GM12878 (cell line): ENCODE data around the gene DBNDD2. TPM values are rescaled to one million over a fixed set of nuclear protein-coding genes. Genes with fewer than 3 reads are reported as not detected.

ENCODE experiments used
- ATAC-seq: fragments of 200-7000 bp; cut with Tn5 transposase; 3 replicates; pipeline ENCODE4 v1.9.1; 2020; ENCODE audit warnings: mild to moderate bottlenecking, moderate library complexity
- BruUV-seq: library from RNA; stranded (reverse); fragments of 400-500 nt; replicated peaks from 2 replicates; lab custom pipeline; 2021; lab: Mats Ljungman, UMichigan
- CTCF ChIA-PET: fragments of 300-600 bp; sonication (Branson Sonifier 250); formaldehyde crosslinking; extraction: SDS; loops from one replicate; lab custom pipeline; 2021; ENCODE audit warnings: inconsistent platforms; lab: Yijun Ruan, JAX
- POLR2A ChIA-PET: fragments of 350-600 bp; formaldehyde crosslinking; extraction: SDS; loops from one replicate; lab custom pipeline; 2021; ENCODE audit warnings: inconsistent platforms; lab: Charles Lee
- RAD21 ChIA-PET: fragments of 300-600 bp; sonication (Branson Sonifier 250); formaldehyde crosslinking; loops from one replicate; lab custom pipeline; 2023; ENCODE audit warnings: antibody characterized with exemption; ENCODE audit not compliant: unreplicated experiment; lab: Charles Lee
- SMC1A ChIA-PET: fragments of 300-600 bp; sonication (Branson Sonifier 250); formaldehyde crosslinking; loops from one replicate; lab custom pipeline; 2023; ENCODE audit not compliant: unreplicated experiment, uncharacterized antibody; lab: Charles Lee
- DNase-seq: peaks from one replicate; pipeline ENCODE4 v3.0.0-alpha.2; 2011; ENCODE audit warnings: low read depth, low spot score
- FAIRE-seq: peaks from 3 replicates; lab custom pipeline; 2011; peaks lifted over from hg19 to GRCh38; lab: Jason Lieb, UNC
- H2AFZ ChIP-seq: 2 replicates; pipeline ENCODE4 v1.6.0; 2011; ENCODE audit warnings: low read depth, low read length, control low read depth; ENCODE audit not compliant: control insufficient read depth
- H3K27ac ChIP-seq: 2 replicates; pipeline ENCODE4 v1.5.1; 2011; ENCODE audit warnings: control low read depth; ENCODE audit not compliant: control insufficient read depth, insufficient read depth
- H3K27me3 ChIP-seq, 2 experiments: replicated peaks in 1 of 2; 2 replicates each; pipeline versions ENCODE4 v1.6.0 to v1.6.1; 2011; ENCODE audit warnings: low read length in 1 of 2; ENCODE audit not compliant: control insufficient read depth in 2 of 2, insufficient read depth in 2 of 2
- H3K36me3 ChIP-seq, 2 experiments: 2 replicates each; pipeline ENCODE4 v1.5.1; 2011; ENCODE audit warnings: low read length in 1 of 2; ENCODE audit not compliant: control insufficient read depth in 2 of 2, insufficient read depth in 2 of 2
- H3K4me1 ChIP-seq: 2 replicates; pipeline ENCODE4 v1.6.1; 2011; ENCODE audit warnings: mild to moderate bottlenecking, low read length, moderate library complexity, mixed read lengths; ENCODE audit not compliant: control insufficient read depth, insufficient read depth
- H3K4me2 ChIP-seq: 2 replicates; pipeline ENCODE4 v1.6.0; 2011; ENCODE audit warnings: control low read depth; ENCODE audit not compliant: control insufficient read depth, insufficient read depth
- H3K4me3 ChIP-seq: fragments of 200-600 bp; sonication (generic); 2 replicates; pipeline ENCODE4 v1.5.1; 2016
- H3K79me2 ChIP-seq: 2 replicates; pipeline ENCODE4 v1.6.0; 2011; ENCODE audit warnings: low read length; ENCODE audit not compliant: control insufficient read depth, insufficient read depth
- H3K9ac ChIP-seq: 2 replicates; pipeline ENCODE4 v1.8.0; 2011; ENCODE audit warnings: low read length, control low read depth, mixed read lengths; ENCODE audit not compliant: control insufficient read depth, insufficient read depth
- H3K9me3 ChIP-seq: replicated peaks from 3 replicates; pipeline ENCODE4 v1.5.1; 2011; ENCODE audit warnings: mild to moderate bottlenecking, low read length; ENCODE audit not compliant: control insufficient read depth, insufficient read depth
- H4K20me1 ChIP-seq: 2 replicates; pipeline ENCODE4 v1.6.0; 2011; ENCODE audit not compliant: control insufficient read depth, insufficient read depth
- CBFB ChIP-seq: IDR thresholded peaks from 2 replicates; pipeline ENCODE4 v1.6.1; 2016; ENCODE audit warnings: antibody characterized with exemption, low read depth
- CBX3 ChIP-seq: fragments of 200-600 bp; sonication (generic); IDR thresholded peaks from 2 replicates; pipeline ENCODE4 v1.6.1; 2016; ENCODE audit warnings: low read depth, borderline replicate concordance
- CHD1 ChIP-seq: IDR thresholded peaks from 2 replicates; pipeline ENCODE4 v1.6.1; 2012; ENCODE audit warnings: low read depth, low read length, improper control_type of control experiment
- ELK1 ChIP-seq: IDR thresholded peaks from 2 replicates; pipeline ENCODE4 v1.6.1; 2012; ENCODE audit warnings: low read depth, low read length, improper control_type of control experiment
- FOXM1 ChIP-seq: IDR thresholded peaks from 2 replicates; pipeline ENCODE4 v1.6.1; 2012; ENCODE audit warnings: low read depth, mild to moderate bottlenecking, inconsistent platforms, low read length, moderate library complexity
- HDAC6 ChIP-seq: fragments of 200-600 bp; sonication (generic); IDR thresholded peaks from one replicate; pipeline ENCODE4 v1.8.0; 2017; ENCODE audit warnings: antibody characterized with exemption; ENCODE audit not compliant: unreplicated experiment
- IKZF1 ChIP-seq: fragments of 450-650 bp; conservative IDR thresholded peaks from 2 replicates; pipeline ENCODE4 v1.6.1; 2017; ENCODE audit warnings: antibody characterized with exemption, mild to moderate bottlenecking
- MAX ChIP-seq: IDR thresholded peaks from 2 replicates; pipeline ENCODE4 v1.6.1; 2012; ENCODE audit warnings: low read depth, low read length, improper control_type of control experiment
- MEF2B ChIP-seq: fragments of 450-650 bp; IDR thresholded peaks from 2 replicates; pipeline ENCODE4 v1.6.1; 2018; ENCODE audit warnings: mild to moderate bottlenecking, moderate library complexity; ENCODE audit not compliant: partially characterized antibody, poor library complexity, severe bottlenecking
- NBN ChIP-seq: fragments of 450-650 bp; IDR thresholded peaks from 2 replicates; pipeline ENCODE4 v1.6.1; 2016
- PAX5 ChIP-seq: IDR thresholded peaks from 2 replicates; pipeline ENCODE4 v1.6.1; 2011; ENCODE audit warnings: low read depth, low read length, borderline replicate concordance
- POU2F2 ChIP-seq: IDR thresholded peaks from 3 replicates; pipeline ENCODE4 v1.6.1; 2011; ENCODE audit warnings: low read depth, mild to moderate bottlenecking, low read length, borderline replicate concordance
- RELA ChIP-seq: fragments of 450-650 bp; IDR thresholded peaks from 2 replicates; pipeline ENCODE4 v1.8.0; 2014; ENCODE audit warnings: borderline replicate concordance; ENCODE audit not compliant: partially characterized antibody
- ZBTB40 ChIP-seq: fragments of 450-650 bp; IDR thresholded peaks from 2 replicates; pipeline ENCODE4 v1.6.1; 2016; ENCODE audit warnings: mild to moderate bottlenecking, moderate library complexity, borderline replicate concordance
- WGBS: methylation state at CpG from one replicate; pipeline ENCODE4 v1.1.6; 2016; ENCODE audit warnings: low lambda C conversion rate; ENCODE audit not compliant: insufficient replicate concordance, insufficient coverage; ENCODE audit errors: missing lambda C conversion rate; 5-methylcytosine and 5-hydroxymethylcytosine counted together
- in situ Hi-C: fragments of 300-500 bp; cut with MboI; formaldehyde crosslinking; loops from 9 replicates; pipeline ENCODE4 v1.14.3; 2018; ENCODE audit warnings: mixed read lengths
- intact Hi-C: fragments of 100-400 bp; cut with micrococcal nuclease; formaldehyde crosslinking; loops from one replicate; pipeline ENCODE4 v1.14.2; 2022; ENCODE audit not compliant: unreplicated experiment
- polyA plus RNA-seq, 11 experiments: library from polyadenylated mRNA; depleted of rRNA in 4 of 11; unstranded in 6 of 11; stranded (reverse) in 5 of 11; fragments of >200 nt; fragmentation: Nextera tagmentation in 4 of 11; fragmentation: Illumina TruSeq in 1 of 11; extraction: Ambion mirVana in 4 of 11; extraction: Trizol in 1 of 11; gene quantifications; 1 replicate in 1 of 11; 2 replicates in 10 of 11; pipeline versions ENCODE4 v1.2.1 to v1.2.3, GENCODE V29; 2011 to 2016; ENCODE audit warnings: inconsistent platforms in 2 of 11, missing spikeins in 2 of 11, low read depth in 1 of 11
- total RNA-seq, 4 experiments: library from RNA; depleted of rRNA in 3 of 4; stranded (reverse); fragments of >200 nt in 3 of 4; fragmentation: Illumina TruSeq in 1 of 4; extraction: Trizol in 1 of 4; gene quantifications; 2 replicates each; pipeline versions ENCODE4 v1.2.1 to v1.2.3, GENCODE V29; 2013 to 2021
- TF ChIP-seq, protein P1 (sequence below): fragments of 450-650 bp; IDR thresholded peaks from 2 replicates; pipeline ENCODE4 v1.6.1; 2017; ENCODE audit warnings: mild to moderate bottlenecking, moderate library complexity

DBNDD2 gene
- total and polyA plus RNA-seq, 10 of the 15 experiments (the other 5 are each of a cell fraction or from before 2014, with no cell fraction given), result 0.17 to 5.7 (median 0.49) TPM; not detected in 1

GRCh38 chr20:45413479-45413878, 5.4 kb downstream of the DBNDD2 start:
- no peak overlapping the region for H3K9ac ChIP-seq
- TF ChIP-seq PAX5 (no peak), POU2F2 (no peak), NBN (no peak), CHD1 (no peak), RELA (no peak), FOXM1 (no peak), IKZF1 (no peak), CBX3 (no peak), HDAC6 (no peak), ELK1 (no peak), MAX (no peak), MEF2B (no peak), CBFB (no peak), ZBTB40 (no peak)
- TF ChIP-seq, protein P1, sequence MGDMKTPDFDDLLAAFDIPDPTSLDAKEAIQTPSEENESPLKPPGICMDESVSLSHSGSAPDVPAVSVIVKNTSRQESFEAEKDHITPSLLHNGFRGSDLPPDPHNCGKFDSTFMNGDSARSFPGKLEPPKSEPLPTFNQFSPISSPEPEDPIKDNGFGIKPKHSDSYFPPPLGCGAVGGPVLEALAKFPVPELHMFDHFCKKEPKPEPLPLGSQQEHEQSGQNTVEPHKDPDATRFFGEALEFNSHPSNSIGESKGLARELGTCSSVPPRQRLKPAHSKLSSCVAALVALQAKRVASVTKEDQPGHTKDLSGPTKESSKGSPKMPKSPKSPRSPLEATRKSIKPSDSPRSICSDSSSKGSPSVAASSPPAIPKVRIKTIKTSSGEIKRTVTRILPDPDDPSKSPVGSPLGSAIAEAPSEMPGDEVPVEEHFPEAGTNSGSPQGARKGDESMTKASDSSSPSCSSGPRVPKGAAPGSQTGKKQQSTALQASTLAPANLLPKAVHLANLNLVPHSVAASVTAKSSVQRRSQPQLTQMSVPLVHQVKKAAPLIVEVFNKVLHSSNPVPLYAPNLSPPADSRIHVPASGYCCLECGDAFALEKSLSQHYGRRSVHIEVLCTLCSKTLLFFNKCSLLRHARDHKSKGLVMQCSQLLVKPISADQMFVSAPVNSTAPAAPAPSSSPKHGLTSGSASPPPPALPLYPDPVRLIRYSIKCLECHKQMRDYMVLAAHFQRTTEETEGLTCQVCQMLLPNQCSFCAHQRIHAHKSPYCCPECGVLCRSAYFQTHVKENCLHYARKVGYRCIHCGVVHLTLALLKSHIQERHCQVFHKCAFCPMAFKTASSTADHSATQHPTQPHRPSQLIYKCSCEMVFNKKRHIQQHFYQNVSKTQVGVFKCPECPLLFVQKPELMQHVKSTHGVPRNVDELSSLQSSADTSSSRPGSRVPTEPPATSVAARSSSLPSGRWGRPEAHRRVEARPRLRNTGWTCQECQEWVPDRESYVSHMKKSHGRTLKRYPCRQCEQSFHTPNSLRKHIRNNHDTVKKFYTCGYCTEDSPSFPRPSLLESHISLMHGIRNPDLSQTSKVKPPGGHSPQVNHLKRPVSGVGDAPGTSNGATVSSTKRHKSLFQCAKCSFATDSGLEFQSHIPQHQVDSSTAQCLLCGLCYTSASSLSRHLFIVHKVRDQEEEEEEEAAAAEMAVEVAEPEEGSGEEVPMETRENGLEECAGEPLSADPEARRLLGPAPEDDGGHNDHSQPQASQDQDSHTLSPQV, result no peak

More at GRCh38 chr20:45413479-45413878, 5.4 kb downstream of the DBNDD2 start:
- Histone ChIP-seq H3K36me3 (no peaks in the 10 kb centered on the region), H3K27ac (no peak overlapping the region), H3K9me3 (no peaks in the 10 kb centered on the region), H2AFZ (no peak overlapping the region), H3K4me2 (no peak overlapping the region), H3K4me1 (peaks cover 5% of the 10 kb centered on the region; the same call in 1 of the 2 replicates), H3K79me2 (peaks cover 13% of the 10 kb centered on the region), H3K27me3 (no peaks in the 10 kb centered on the region), H4K20me1 (no peaks in the 10 kb centered on the region), H3K4me3 (no peak overlapping the region)
- ChIA-PET CTCF (interaction anchor here (0.7 to 2.2 kb wide), 5 partner anchors 11 to 360 kb away, joined by 3 to 11 read pairs (median 4); partner anchors contain the start of gene SYS1), RAD21 (interaction anchor here (0.6 to 1.4 kb wide), 3 partner anchors 17 to 51 kb away, joined by 3 to 5 read pairs (median 4); partner anchors contain the start of gene SYS1), SMC1A (interaction anchor here (1.3 to 2.5 kb wide), 4 partner anchors 23 to 50 kb away, joined by 4 to 14 read pairs (median 8); partner anchors contain the start of gene SYS1), POLR2A (interaction anchor here (0.6 to 1.2 kb wide), 3 partner anchors 45 to 406 kb away, joined by 3 to 6 read pairs (median 4); partner anchors contain the start of gene SYS1)
- WGBS, result 56% methylated on average over 3 of the region's 3 CpGs
- in situ Hi-C loops (no loop called here), intact Hi-C loops (no loop called here)
- no peak for DNase-seq
- BruUV-seq, result no TSS peak
- ATAC-seq, result no peak
- no peak for FAIRE-seq
